ENCODE measurements around the gene PDE11A.

The PDE11A gene

DNA sequence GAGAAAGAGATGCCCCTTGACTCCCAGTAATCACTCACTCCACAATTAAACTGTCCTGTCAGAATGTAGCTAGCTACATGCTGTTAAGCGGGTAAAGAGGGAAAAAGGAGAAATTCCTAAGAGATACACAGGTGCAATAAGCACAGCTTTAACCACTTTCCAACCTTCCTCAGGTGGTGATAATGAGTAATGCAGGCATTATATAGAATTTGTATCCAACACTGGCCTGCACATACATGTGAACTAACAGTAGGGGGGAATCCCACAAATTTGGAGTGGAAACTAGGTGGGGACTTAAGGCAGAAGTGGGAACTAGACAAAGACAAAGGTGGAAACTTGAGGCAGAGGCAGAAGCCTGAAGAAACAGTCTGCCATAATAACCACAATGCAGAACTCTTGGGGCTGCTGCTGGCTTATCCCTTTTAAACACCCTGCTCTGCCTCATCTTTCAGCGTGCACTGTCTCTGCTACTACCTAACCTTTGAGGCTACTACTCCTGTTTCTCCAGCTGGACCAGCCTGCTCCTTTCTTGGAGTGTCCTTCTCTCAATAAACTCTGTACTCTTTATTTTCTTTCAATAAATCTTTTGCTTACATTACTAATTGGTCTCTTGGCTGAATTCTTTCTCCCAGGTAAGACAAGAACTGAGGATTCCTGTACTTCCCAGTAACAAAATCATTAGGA, 259.7 kb downstream of the PDE11A start:
- DNase-seq (ENCODE audit: low read depth, low spot score), result no peak
- in situ Hi-C loops (cut with HindIII; ENCODE audit: low sequenced_read_pairs), result no loop called here
- TF ChIP-seq, protein P1, sequence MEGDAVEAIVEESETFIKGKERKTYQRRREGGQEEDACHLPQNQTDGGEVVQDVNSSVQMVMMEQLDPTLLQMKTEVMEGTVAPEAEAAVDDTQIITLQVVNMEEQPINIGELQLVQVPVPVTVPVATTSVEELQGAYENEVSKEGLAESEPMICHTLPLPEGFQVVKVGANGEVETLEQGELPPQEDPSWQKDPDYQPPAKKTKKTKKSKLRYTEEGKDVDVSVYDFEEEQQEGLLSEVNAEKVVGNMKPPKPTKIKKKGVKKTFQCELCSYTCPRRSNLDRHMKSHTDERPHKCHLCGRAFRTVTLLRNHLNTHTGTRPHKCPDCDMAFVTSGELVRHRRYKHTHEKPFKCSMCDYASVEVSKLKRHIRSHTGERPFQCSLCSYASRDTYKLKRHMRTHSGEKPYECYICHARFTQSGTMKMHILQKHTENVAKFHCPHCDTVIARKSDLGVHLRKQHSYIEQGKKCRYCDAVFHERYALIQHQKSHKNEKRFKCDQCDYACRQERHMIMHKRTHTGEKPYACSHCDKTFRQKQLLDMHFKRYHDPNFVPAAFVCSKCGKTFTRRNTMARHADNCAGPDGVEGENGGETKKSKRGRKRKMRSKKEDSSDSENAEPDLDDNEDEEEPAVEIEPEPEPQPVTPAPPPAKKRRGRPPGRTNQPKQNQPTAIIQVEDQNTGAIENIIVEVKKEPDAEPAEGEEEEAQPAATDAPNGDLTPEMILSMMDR (IDR thresholded peaks at IDR 0.05; ENCODE audit: low read depth, low read length), result no peak
- no peak overlapping the region for H3K4me3 ChIP-seq (ENCODE audit: low read depth, low read length)

DNA sequence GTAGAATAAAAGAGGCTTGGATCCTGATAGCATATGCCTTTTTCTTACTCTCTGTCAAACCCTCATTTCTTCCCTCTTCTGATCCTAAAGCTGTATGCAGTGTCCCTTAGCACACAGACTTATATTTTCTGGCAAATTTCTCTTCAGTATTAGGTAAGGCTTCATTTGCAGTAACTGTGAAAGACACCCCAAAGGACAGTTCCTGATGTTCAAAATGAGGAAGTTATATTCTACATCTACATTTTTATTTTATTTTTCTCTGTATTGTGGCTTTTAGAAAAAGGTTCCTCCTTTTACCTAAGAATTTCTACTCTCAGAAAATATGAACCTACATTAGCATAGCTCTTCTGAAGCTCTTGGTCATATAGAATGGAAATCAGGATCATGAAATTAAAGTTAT, 261.7 kb downstream of the PDE11A start:
- TF ChIP-seq, protein P1 (IDR thresholded peaks at IDR 0.05; ENCODE audit: low read depth, low read length), result no peak
- DNase-seq (ENCODE audit: low read depth, low spot score), result no peak
- in situ Hi-C loops (cut with HindIII; ENCODE audit: low sequenced_read_pairs), result no loop called here
- no peak overlapping the region for H3K4me3 ChIP-seq (ENCODE audit: low read depth, low read length)

DNA sequence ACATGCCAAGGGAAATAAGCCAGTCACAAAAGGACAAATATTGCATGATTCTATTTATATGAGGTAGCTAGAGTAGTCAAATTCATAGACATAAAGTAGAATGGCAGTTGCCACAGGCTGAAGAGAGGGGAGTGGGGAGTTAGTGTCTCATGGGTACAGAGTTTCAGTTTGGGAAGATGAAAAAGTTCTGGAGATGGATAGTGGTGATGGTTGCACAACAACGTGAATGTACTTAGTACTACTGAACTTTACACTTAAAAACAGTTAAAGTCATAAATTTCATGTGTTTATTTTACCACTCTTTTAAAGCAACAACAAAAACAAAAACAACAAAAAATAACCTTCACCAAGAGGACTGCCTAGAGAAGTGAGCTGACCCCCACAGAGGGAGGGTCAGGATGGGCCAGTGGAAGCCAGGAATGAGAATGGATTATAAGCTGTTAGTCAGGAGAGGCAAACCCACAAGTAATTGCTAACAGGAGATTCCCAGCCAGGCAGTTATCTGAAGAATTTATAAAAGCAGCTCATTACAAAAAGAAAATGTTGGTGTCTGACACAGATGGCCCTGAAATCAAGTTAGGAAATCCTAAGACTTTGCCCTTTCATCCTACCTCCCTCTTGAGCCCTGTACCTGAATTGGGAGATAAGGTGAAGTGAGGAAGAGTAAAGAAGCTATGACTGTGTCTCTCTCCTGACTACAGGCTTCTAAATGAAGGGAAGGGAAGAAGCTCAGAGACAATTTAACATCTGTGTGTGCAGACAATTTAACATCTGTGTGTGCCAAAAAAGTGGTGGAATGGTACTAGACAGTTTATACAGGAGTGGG, 263.4 kb downstream of the PDE11A start:
- in situ Hi-C loops (cut with HindIII; ENCODE audit: low sequenced_read_pairs), result no loop called here
- DNase-seq (ENCODE audit: low read depth, low spot score), result peak; percentile 3
- TF ChIP-seq, protein P1 (IDR thresholded peaks at IDR 0.05; ENCODE audit: low read depth, low read length), result no peak
- H3K4me3 ChIP-seq (ENCODE audit: low read depth, low read length), result no peak overlapping the region

DNA sequence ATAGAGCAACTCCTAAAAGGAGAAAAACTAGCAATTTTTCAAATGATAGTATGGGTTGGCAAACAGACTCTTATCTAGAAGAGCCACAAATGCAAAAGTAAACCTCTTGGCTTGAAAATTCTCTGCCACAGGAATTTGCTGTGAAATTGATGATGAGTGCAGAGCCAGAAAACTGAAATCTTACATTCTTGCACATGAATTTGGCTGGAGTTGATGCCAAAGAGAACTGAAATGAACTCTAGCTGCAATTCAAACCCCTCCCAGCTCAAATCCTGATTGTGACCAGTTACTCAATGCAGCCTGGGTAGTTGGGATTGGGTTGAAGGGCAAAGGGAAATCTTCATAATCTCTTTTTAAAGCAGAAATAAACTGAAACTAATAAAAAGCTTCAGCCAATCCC, 266.6 kb downstream of the PDE11A start:
- TF ChIP-seq, protein P1 (IDR thresholded peaks at IDR 0.05; ENCODE audit: low read depth, low read length), result no peak
- in situ Hi-C loops (cut with HindIII; ENCODE audit: low sequenced_read_pairs), result no loop called here
- peak; percentile 67 for DNase-seq (ENCODE audit: low read depth, low spot score)
- no peak overlapping the region for H3K4me3 ChIP-seq (ENCODE audit: low read depth, low read length)

DNA sequence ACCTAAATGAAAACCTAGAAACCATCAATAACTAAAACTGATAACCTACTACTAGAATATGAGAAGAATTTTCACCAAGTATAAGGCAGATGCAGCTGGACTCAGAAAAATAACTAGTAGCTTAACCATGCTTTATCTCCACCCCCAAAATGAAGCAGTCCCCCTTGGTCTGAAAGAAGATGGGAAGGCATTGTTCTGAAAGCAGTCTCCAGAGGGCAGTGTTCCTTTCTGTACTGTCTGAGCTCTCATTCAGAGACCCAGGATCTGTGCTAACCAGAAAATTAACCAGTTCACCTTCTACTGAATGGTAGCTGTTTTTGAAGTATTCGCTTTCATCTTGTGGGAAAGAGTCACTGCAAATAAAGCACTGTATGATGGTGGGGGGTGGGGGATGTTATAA, 273.0 kb downstream of the PDE11A start:
- in situ Hi-C loops (cut with HindIII; ENCODE audit: low sequenced_read_pairs), result no loop called here
- no peak overlapping the region for H3K4me3 ChIP-seq (ENCODE audit: low read depth, low read length)
- DNase-seq (ENCODE audit: low read depth, low spot score), result no peak
- TF ChIP-seq, protein P1 (IDR thresholded peaks at IDR 0.05; ENCODE audit: low read depth, low read length), result peak; percentile 74

DNA sequence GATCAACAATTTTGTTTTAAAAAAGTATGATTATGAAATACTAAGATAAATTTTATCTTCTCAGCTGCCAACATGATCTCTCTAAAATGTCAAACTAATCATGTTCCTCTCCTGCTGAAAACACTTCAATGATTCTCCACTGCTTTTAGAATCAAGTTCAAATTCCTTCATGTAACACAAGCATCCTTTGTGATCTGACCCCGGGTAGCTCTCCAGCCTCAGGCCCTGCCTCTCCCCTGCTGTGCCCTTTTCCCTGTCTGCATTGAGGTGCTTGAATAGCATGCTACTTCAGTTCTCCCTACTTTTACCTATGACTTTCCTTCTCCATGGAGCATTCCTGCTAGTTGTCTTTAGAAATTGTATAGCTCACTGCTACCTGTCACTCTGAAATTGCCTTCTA, 274.8 kb downstream of the PDE11A start:
- TF ChIP-seq, protein P1 (IDR thresholded peaks at IDR 0.05; ENCODE audit: low read depth, low read length), result no peak
- no peak for DNase-seq (ENCODE audit: low read depth, low spot score)
- in situ Hi-C loops (cut with HindIII; ENCODE audit: low sequenced_read_pairs), result no loop called here
- H3K4me3 ChIP-seq (ENCODE audit: low read depth, low read length), result no peak overlapping the region

Data from astrocyte of the spinal cord (primary cell).